Fibroblast of the aortic adventitia (primary cell): ENCODE data around the gene KCNQ4. TPM values are rescaled to one million over a fixed set of nuclear protein-coding genes. Genes with fewer than 3 reads are reported as not detected.

Experiments
- DNase-seq: peaks from one replicate; pipeline ENCODE4 v3.0.0-alpha.2; 2010; ENCODE audit warnings: low read depth
- H3K4me3 ChIP-seq: 2 replicates; pipeline ENCODE4 v1.5.1; 2011; ENCODE audit warnings: low read depth, mild to moderate bottlenecking, control low read depth, low read length, moderate library complexity
- CTCF ChIP-seq: IDR thresholded peaks from 2 replicates; pipeline ENCODE4 v1.5.1; 2011; ENCODE audit warnings: mild to moderate bottlenecking, low read length, control low read depth, inconsistent platforms; ENCODE audit not compliant: insufficient read depth
- total RNA-seq: library from RNA; depleted of rRNA; stranded (reverse); fragments of >200 nt; gene quantifications from 2 replicates; pipeline ENCODE4 v1.2.3, GENCODE V29; 2012; ENCODE audit warnings: low replicate concordance

Gene KCNQ4
- total RNA-seq, 1 donor: not detected

DNA sequence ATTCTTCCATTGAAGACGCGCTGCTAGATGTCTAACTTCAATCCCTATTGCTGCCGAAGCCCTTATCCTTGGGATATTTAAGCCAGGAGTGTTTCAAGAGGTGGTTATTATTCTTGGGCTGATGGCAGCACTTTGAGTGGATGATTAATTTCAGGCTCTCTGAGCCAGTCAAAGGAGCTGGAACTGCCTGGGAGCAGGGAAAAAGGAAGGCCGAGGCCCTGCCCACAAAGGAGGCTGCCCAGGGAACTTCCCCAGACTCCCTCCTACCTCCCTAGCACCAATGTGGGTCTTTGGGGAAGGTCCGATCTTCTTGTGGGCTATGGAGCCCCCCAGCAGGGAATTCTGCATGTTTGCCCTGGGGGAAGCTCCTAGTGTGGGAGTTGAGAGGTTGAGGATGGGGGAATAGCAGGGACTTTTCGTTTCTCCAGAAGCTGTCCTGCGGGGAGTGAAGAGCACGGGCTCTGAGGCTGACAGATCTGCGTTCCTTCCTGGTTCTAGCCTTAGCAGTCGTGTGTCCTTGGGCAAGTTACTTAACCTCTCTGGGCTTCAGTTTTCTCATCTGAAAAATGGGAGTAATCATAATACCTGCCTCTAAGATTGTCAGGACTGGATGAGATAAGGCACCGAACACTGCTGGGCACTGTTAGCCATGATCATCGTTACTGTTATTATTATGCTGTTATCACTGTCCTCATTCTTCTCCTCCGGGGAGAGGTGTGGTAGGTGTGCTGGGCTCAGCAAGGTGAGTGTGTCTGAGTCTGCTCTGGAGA is 6.3 kb downstream of the KCNQ4 start:
- DNase-seq: no peak
- H3K4me3 ChIP-seq: no peak overlapping the region
- no peak for TF ChIP-seq CTCF

DNA sequence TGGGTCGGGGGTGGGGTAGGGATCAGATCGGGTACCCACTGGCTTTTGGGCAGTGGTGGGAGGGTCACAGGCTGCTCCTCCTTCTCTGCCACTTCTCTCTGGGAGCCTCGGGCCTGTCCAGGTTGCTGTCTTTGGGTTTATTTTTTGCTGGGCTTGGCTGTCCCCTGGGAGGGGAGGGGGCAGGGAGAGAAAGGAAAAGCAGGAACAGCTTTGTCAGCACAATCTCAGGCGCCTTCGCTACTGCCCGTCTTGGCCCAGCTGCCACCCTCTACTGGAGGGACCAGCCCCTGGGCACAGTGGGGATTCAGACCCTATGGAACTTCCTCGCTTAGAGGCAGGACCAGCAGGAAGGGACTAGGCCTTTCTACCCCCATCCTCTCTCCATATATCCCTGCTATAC is 8.4 kb downstream of the KCNQ4 start:
- no peak overlapping the region for H3K4me3 ChIP-seq
- TF ChIP-seq CTCF: no peak
- no peak for DNase-seq

GRCh38 chr1:40793617-40794016 is 10.0 kb downstream of the KCNQ4 start:
- TF ChIP-seq CTCF: no peak
- no peak overlapping the region for H3K4me3 ChIP-seq
- DNase-seq: no peak

- TF ChIP-seq CTCF: no peak
- no peak overlapping the region for H3K4me3 ChIP-seq
- DNase-seq: no peak
Measured at GRCh38 chr1:40794048-40794447, 10.5 kb downstream of the KCNQ4 start.

- DNase-seq: no peak
Measured at GRCh38 chr1:40794974-40795715, 11.6 kb downstream of the KCNQ4 start.

More at GRCh38 chr1:40794974-40795715, 11.6 kb downstream of the KCNQ4 start:
- no peak overlapping the region for H3K4me3 ChIP-seq
- no peak for TF ChIP-seq CTCF
